Measurements from ENCODE around the gene AIF1L.

AIF1L gene

GRCh38 chr9:131117121-131117761, 20.9 kb downstream of the AIF1L start:
- DNase-seq (ENCODE audit: insufficient read length, low spot score) (no peak), FAIRE-seq (no peak)
- TF ChIP-seq, protein P1, sequence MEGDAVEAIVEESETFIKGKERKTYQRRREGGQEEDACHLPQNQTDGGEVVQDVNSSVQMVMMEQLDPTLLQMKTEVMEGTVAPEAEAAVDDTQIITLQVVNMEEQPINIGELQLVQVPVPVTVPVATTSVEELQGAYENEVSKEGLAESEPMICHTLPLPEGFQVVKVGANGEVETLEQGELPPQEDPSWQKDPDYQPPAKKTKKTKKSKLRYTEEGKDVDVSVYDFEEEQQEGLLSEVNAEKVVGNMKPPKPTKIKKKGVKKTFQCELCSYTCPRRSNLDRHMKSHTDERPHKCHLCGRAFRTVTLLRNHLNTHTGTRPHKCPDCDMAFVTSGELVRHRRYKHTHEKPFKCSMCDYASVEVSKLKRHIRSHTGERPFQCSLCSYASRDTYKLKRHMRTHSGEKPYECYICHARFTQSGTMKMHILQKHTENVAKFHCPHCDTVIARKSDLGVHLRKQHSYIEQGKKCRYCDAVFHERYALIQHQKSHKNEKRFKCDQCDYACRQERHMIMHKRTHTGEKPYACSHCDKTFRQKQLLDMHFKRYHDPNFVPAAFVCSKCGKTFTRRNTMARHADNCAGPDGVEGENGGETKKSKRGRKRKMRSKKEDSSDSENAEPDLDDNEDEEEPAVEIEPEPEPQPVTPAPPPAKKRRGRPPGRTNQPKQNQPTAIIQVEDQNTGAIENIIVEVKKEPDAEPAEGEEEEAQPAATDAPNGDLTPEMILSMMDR (IDR thresholded peaks at IDR 0.05; ENCODE audit: insufficient read depth, missing control alignments), result no peak

DNA sequence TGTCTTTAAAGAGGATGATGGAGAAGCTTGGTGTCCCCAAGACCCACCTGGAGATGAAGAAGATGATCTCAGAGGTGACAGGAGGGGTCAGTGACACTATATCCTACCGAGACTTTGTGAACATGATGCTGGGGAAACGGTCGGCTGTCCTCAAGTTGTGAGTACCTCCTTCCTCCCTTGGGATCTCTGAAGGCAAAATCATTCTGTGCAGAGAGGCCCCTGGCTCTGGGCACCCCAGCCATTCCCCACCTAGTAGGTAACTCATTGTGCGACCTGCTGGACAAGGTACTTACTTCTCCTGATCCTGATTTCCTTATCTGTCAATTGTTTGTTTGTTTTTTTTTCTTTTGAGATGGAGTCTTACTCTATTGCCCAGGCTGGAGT, 21.4 kb downstream of the AIF1L start:
- DNase-seq (ENCODE audit: insufficient read length, low spot score) (no peak), FAIRE-seq (no peak)
- TF ChIP-seq, protein P1 (IDR thresholded peaks at IDR 0.05; ENCODE audit: insufficient read depth, missing control alignments), result no peak

DNA sequence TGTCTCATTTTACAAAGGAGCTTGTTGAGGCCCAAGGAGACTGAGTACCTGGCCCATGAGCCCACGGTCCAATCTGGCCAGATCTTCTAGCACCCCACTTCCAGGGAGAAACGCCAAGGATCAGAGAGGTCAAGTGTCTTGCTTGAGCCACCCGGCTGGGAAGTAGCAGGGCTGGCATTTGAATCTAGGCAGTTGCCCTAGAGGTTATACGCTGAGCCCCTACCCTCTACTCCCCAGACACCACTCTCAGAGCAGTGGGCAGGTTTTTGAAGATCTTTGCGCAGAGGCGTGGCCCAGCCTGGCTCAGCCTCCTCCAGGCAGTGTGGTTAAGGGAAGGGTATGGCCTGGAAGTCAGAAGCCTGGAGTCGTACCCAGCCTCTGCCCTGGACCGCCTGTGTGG, 23.3 kb downstream of the AIF1L start:
- TF ChIP-seq, protein P1 (IDR thresholded peaks at IDR 0.05; ENCODE audit: insufficient read depth, missing control alignments), result no peak
- DNase-seq (ENCODE audit: insufficient read length, low spot score) (no peak), FAIRE-seq (no peak)

GRCh38 chr9:131120620-131121228, 24.4 kb downstream of the AIF1L start:
- TF ChIP-seq, protein P1 (IDR thresholded peaks at IDR 0.05; ENCODE audit: insufficient read depth, missing control alignments), result no peak
- no peak for FAIRE-seq

GRCh38 chr9:131121346-131121745, 25.0 kb downstream of the AIF1L start:
- no peak for FAIRE-seq
- no peak for DNase-seq (ENCODE audit: insufficient read length, low spot score)
- TF ChIP-seq, protein P1 (IDR thresholded peaks at IDR 0.05; ENCODE audit: insufficient read depth, missing control alignments), result no peak

More at GRCh38 chr9:131120620-131121228, 24.4 kb downstream of the AIF1L start:
- no peak for DNase-seq (ENCODE audit: insufficient read length, low spot score)

GRCh38 chr9:131122158-131122557, 25.8 kb downstream of the AIF1L start:
- FAIRE-seq (no peak), DNase-seq (ENCODE audit: insufficient read length, low spot score) (no peak)
- TF ChIP-seq, protein P1 (IDR thresholded peaks at IDR 0.05; ENCODE audit: insufficient read depth, missing control alignments), result no peak

DNA sequence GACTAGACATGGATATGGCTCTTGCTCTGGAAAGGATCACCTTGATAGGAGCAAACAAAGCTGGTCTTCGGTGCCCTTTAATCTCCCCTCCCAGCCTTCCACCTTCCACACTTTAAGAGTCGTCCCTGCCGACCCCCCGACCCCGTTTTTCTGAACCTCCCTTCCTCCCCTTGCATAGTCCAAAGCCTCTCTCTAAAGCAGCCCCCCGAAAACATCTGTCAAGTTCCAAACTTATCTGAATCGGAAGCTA, 28.6 kb downstream of the AIF1L start:
- no peak for FAIRE-seq
- no peak for DNase-seq (ENCODE audit: insufficient read length, low spot score)
- TF ChIP-seq, protein P1 (IDR thresholded peaks at IDR 0.05; ENCODE audit: insufficient read depth, missing control alignments), result no peak

Measured in D721Med (cell line).